Upper lobe of left lung (tissue), 4 donors: ENCODE results near the gene SETBP1.

ENCODE experiments used
- EP300 ChIP-seq, 4 donors: sonication (generic); formaldehyde crosslinking; IDR thresholded peaks; one replicate each; pipeline ENCODE4 v1.5.1; 2017; ENCODE audit warnings: antibody characterized with exemption in 4 of 4, control low read depth in 2 of 4
- POLR2A ChIP-seq, 4 donors: fragments of 450-650 bp; IDR thresholded peaks; one replicate each; pipeline ENCODE4 v1.5.1; 2016 to 2017; ENCODE audit warnings: antibody characterized with exemption in 4 of 4, mild to moderate bottlenecking in 2 of 4
- POLR2AphosphoS5 ChIP-seq, 2 donors: sonication (generic); formaldehyde crosslinking; IDR thresholded peaks; one replicate each; pipeline ENCODE4 v1.5.1; 2017; ENCODE audit warnings: antibody characterized with exemption in 2 of 2
- TF ChIP-seq, protein P1 (sequence below), 6 experiments: fragments of 450-650 bp in 4 of 6; fragments of 200-600 bp in 2 of 6; sonication (generic) in 2 of 6; IDR thresholded peaks; one replicate each; pipeline ENCODE4 v1.5.1; 2016 to 2019; ENCODE audit warnings: antibody characterized with exemption in 6 of 6

DNA sequence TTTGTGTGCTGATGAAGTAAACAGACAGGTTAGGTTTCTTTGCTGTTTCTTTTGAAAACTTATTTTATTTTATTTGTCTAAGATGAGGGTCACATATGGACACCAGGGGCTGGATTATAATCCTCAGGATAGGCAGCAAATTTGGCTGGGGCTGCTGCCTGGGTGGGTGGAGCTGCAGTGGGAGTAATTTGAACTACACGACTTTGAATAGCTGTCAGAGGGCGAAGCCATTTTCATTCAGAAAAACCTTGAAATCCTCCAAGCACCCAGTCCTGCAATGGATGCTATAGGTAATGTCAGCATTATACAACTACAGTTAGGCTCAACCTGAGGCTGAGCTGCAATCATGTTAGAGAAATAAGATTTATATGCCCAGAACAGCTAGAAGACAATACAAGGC, 16.6 kb downstream of the SETBP1 start:
- TF ChIP-seq POLR2A (IDR thresholded peaks at IDR 0.05), result no peak
- TF ChIP-seq, protein P1, sequence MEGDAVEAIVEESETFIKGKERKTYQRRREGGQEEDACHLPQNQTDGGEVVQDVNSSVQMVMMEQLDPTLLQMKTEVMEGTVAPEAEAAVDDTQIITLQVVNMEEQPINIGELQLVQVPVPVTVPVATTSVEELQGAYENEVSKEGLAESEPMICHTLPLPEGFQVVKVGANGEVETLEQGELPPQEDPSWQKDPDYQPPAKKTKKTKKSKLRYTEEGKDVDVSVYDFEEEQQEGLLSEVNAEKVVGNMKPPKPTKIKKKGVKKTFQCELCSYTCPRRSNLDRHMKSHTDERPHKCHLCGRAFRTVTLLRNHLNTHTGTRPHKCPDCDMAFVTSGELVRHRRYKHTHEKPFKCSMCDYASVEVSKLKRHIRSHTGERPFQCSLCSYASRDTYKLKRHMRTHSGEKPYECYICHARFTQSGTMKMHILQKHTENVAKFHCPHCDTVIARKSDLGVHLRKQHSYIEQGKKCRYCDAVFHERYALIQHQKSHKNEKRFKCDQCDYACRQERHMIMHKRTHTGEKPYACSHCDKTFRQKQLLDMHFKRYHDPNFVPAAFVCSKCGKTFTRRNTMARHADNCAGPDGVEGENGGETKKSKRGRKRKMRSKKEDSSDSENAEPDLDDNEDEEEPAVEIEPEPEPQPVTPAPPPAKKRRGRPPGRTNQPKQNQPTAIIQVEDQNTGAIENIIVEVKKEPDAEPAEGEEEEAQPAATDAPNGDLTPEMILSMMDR (IDR thresholded peaks at IDR 0.05), result no peak
- TF ChIP-seq POLR2AphosphoS5 (IDR thresholded peaks at IDR 0.05), result no peak
- no peak for TF ChIP-seq EP300 (IDR thresholded peaks at IDR 0.05)
